GM23338 (cell line): ENCODE data around the gene HCAR1.

Experiments used
- CREB1 ChIP-seq: fragments of 250-450 bp; sonication (Bioruptor Pico); IDR thresholded peaks from 2 replicates; pipeline ENCODE4 v1.5.0; 2020; ENCODE audit warnings: low read depth, mild to moderate bottlenecking, moderate library complexity
- CTCF ChIP-seq, 2 experiments: fragments of 200-600 bp in 1 of 2; sonication (generic) in 1 of 2; conservative IDR thresholded peaks; 2 replicates each; pipeline versions ENCODE4 v1.5.1 to v1.6.1; 2016 to 2017; ENCODE audit warnings: antibody characterized with exemption in 2 of 2, low read depth in 2 of 2, mild to moderate bottlenecking in 2 of 2, moderate library complexity in 1 of 2
- EZH2 ChIP-seq: fragments of 200-600 bp; sonication (generic); IDR thresholded peaks from one replicate; pipeline ENCODE4 v1.8.0; 2017; ENCODE audit warnings: antibody characterized with exemption, mild to moderate bottlenecking, low read depth; ENCODE audit not compliant: unreplicated experiment
- POLR2AphosphoS5 ChIP-seq: IDR thresholded peaks from 2 replicates; pipeline ENCODE4 v1.6.1; 2016; ENCODE audit warnings: antibody characterized with exemption, low read depth

- TF ChIP-seq EZH2 = no peak
- no peak for TF ChIP-seq CTCF (conservative IDR thresholded peaks at IDR 0.05; ENCODE audit: low read depth in 2 of 2)
- no peak for TF ChIP-seq CREB1 (CRISPR knock-in tag)
- TF ChIP-seq POLR2AphosphoS5 = no peak
Measured at GRCh38 chr12:122729583-122730214, 945 bp downstream of the HCAR1 start.
